ENCODE data around the gene PLXNA4.

PLXNA4 gene

DNA sequence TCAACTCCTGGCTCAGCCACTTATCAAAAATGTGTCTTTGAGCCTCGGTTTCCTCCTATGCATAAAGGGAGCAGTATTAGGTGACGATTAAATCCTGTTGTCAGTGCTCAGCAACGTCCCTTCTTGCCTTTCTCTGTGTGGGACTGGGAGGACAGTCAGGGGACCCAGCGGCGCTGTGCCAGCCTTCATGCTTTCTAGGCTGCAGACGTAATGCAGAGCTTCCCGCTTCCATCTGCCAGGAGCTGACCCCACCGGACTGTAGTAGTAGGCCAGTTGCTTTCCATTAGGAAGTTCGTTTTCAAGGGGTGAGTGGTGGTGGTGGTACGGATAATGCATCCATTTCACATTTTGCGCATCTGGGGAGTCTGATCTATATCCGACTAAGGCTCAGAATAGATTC lies 321.8 kb downstream of the PLXNA4 start:
- no peak for DNase-seq

DNA sequence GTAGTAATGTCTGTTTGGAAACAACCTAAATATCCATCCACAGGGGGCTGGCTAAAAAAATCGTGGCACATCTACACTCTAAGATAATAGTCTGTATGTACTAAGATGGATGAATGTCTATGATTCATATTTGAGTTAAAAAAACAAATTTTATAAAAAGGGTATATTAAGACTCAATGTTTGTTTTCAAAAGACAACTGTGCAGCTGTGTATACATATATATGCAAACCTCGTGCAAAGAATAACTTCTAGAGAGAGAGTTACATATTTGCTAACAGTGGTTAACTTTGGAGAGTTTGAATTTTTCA lies 323.5 kb downstream of the PLXNA4 start:
- no peak for DNase-seq

DNA sequence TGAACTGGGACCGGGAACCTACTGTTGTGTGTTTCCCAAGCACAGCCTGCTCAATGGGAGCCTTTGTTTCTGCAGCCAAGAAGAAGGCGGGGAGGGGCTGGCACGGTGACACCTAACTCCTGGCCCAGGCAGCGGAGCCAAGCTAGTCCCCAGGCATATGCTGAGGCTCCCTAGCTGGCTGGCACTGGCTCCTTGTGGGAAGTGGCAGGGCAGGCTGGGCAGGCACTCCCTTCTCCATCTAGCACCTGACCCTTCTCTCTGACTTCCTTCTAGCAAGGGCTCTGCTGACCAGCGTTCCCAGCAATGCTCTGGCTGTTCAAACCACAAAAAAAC lies 325.0 kb downstream of the PLXNA4 start:
- DNase-seq, result no peak

DNA sequence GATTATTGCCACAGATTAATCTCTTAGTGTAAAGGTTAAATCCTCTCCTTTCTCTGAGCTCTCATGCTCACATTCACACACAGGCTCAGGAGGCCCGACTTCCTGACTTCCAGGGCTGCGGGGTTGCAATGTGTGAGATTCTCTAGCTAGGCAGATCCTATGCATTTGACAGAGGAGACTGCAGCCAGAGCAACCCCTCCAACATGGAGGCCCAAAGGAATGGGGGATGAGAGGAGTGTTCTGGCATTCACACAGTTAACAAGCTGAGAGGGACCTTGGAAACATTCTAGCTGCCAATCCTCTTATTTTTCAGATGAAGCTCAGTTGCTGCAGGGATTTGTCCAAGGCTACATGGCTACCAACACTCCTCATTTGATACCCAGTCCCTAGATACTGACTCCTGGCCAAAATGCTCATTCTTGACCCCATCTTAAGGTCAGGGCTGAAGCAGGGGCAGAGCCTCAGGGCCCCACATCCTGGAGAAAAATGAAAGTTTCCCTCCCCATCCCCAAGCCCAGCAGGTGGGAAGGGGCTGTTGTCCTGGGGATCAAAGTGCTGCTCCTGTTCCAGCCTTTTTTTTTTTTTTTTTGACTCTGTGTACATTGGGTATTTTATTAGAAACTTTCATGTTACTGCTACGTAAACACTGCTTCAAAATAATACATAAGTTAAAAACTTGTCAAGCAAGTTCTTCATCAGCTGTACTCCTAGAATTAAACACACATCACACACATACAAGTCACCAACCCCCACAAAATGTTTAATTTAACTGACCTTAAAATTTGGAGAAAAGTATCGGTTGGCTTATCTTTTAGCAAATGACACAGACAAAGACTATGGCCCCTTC lies 325.6 kb downstream of the PLXNA4 start:
- DNase-seq, result no peak

DNA sequence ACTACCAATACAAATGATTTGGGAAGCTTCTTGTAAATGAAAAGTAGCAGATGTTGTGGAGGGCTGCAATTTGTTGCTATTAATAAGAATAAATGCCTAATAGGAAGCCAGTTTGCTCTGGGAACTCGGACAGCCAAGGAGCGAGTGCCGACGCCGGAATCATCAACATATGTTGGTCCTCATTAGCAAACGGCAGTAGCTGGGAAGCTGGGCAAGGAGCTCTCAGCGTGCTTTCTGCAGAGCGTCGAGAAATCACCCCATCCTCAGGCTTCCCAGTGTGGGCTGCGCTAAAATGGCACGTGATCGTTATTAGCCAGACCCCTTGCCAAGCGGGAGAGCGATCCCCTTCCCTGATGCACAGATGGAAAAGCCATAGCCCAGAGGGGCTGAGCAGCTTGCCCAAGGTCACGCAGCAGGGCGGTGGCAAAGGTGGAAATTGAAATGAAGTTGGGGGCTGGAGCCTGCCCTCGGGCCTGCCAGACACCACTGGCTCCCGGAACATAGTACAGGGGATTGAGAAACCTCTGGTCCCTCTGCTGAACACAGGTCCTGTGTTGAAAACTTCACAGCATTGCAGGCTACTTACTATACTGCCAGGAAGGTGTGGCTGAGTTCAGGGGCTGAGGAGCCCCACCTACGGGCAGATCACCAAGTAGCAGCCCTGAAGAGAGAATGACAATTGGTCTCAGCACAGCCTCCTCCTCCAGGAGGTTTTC lies 326.9 kb downstream of the PLXNA4 start:
- no peak for DNase-seq

DNA sequence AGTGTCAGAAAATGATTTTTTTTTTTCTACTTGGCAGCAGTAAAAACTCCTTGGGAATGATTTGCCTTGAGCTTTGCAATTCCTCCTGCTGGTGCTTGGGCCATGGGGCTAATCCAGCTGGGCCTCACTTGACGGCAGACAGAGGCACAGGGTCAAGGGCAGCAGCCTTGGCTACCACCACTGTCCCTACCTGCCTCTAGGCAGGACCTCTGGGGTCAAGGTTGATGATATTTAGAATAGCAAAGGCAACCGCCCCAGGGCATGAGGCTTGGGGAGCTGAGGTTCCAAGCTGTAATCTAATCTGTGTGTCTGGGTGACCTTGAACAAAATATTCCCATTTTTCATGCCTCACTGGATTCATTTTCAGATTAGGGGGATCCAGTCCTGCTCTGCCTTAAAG lies 327.4 kb downstream of the PLXNA4 start:
- DNase-seq, result no peak

DNA sequence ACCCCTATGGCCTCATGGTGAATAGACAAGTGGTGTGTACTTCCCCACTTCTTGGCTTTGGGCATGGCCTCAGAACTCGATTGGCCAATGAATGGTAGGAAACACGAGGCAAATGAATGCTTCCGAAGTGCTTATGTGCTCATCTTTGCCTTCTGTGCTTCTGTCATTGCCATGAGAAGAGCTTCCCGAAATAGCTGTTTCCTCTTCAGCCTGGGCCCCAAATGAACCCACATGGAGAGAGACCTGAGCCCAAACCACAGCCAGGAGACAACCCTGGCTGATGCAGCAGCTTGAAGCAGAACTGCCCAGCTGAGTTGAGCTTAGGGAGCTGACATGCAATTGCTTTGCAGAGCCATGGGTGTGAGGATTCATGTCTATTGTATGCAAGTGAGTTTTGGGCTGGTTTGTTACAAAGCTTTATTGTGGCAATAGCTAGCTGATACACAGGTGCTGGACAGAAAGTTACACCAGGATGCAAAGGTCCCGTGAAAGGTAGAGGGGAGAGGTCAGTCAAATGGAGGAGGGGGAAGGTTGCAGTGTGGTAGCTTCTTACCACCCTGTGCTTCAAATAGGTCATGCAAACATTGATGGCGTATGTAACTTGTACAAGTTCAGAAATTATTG lies 328.2 kb downstream of the PLXNA4 start:
- DNase-seq, result no peak

DNA sequence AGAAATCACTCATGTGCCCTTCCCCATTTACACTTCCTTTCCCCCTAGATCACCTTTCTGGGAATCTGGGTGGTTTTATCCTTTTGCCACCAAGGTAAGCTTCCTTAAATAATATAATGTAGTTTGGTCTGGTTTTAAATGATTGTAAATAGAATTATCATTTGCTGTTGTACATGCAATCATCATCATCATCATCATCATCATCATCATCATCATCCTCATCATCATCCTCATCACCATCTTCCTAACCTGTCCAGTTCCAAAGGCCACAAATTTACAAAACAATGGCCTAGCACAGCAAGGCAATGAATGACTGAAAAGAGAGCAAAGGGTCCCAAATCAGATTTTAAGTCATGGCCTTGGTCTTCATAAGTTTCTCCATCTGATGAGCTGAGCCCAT lies 329.7 kb downstream of the PLXNA4 start:
- DNase-seq, result no peak

DNA sequence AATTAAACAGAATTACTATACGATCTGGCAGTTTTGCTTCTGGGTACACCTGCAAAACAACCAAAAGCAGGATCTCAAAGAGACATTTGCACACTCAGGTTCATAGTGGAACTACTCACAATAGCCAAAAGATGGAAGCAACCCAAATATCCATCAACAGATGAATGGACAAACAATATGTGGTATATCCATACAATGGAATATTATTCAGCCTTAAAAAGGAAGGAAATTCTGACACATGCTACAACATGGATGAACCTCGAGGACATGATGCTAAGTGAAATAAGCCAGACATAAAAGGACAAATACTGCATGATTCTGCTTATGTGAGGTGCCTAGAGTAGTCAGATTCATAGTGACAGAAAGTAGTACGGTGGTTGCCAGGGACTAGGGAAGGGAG lies 330.7 kb downstream of the PLXNA4 start:
- DNase-seq, result no peak

DNA sequence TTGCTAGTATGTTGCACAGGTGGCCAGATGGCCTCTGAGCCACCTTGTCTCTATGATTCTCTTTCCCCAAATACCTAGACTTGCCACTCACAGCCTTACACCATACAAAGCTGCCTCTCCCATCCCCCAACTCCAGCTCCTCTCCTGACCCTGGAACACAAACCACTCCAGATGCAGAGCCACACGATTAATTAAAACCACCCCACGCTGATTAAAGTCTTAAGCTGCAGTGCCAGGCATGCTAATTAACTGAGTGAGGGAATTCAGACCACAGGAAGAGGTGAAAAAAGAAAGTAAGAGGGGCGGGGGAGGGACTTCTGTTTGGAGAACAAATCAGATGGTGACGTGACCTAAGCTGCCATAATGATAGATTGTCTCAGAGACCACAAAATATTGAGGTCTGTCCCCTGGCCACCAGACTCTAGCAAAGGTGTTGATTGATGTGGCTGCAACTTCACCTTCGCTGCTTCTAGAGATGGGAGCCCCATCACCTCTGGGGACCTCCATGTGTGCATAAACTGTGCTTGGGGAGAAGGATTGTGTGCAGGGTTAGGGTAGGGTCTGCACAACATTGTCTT lies 331.3 kb downstream of the PLXNA4 start:
- DNase-seq, result no peak

DNA sequence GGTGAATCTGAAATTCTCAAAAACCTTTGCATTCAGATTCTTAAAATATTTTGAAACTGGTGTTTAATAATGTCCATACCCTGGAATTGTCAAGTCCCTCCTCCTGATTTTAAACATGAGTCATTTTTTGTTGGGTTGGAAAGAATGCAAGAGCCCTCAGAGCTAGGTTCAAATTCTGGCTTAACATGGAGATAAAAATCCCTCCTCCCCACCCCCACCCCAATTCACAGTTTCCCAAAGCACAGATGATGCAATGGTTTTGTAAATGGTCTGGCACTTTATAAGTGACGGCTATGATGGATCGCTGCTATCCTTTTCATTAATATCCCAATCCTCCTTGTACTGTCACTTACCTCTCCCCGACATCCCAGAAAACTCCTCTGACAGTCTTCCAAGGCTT lies 332.8 kb downstream of the PLXNA4 start:
- no peak for DNase-seq

DNA sequence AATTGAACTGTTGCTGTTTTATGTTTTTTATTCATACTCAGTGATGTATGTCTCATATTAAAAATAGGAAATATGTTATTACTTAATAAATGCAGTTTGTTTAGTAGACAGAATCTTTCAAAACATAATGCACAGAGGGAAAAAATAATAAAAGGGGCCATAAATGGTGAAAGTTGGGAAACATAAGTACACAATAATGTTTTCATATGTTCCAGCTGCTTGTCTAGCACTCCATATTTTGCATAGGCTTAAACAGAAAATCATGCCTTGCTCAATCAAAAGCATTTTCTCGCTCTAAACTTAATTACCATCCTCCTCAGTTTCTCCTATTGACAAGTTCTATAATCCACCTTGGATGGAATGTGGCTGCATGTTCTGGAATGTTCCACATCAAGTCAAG lies 333.2 kb downstream of the PLXNA4 start:
- no peak for DNase-seq

DNA sequence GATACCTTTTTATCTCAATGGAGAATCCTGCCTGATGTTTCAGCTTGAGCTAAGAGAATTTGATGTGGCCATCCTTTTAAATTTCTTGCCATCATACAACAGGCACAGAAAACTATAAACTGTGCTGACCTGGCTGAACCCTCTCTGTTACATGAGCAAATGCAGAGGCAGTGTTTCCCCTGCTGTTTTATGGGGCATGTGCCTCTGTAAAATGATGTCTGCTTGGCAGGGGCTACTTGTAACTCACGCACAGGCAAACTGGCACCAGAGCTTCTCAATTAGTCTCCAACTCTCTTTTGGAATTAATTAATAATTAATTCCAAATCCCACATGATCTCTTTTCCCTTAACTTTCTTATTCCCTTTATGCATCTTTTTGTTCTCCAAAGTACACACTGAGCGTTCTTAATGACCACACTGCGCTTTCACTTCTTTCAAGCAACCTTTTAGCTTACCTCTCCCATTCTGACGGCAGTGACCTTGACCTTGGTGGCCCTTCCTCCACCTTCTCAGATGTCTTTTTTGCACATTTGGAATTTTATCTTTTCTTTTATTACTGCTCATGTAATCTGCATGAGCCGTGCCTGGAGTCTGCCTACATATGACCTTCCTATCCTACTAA lies 334.0 kb downstream of the PLXNA4 start:
- DNase-seq, result no peak

DNA sequence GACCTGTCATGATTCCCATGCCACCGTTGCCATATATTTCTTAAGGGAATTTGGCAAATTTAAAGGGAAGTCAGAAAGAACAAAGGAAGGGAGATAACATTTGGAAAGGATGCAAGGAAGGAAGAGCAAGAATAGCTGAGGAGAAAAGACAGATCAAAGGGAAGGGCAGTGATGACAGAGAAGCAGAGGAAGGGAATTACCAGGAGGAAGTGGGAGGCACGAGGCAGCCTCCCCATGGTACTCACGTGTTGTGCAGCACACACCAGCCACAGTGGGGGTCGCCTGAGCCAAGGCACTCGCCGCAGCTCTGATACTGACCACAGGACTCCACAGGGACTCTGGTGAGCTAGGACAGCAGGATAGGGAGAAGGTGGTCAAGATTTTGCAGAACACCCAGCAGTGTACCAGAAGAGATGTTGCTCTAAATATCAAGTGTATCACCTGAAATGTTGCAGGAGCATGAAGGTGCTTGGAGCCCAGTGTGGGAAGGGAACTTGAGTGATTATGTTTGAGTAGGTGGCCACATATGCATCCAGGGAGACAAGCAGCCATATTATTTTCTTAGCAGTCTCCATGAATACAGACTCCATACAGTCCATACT lies 335.3 kb downstream of the PLXNA4 start:
- DNase-seq, result no peak

DNA sequence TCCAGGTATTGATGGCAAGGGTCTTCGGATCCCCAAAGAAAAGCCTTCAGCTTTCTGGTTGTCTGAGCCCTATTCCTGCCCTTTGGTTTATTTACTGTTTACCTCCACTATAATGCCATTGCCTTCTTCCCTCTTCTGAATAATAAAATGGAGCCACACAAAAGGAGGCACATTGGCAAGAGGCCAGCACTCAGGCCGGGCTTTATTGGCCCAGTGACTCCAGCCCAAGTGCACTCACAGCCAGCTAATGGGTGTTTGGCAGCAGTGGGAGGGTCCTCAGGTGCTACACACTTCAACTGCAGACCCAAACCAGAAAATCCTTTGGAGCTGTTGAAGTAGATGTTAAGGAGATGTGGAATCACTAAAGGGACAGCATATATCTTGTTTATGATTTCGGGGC lies 336.0 kb downstream of the PLXNA4 start:
- no peak for DNase-seq

DNA sequence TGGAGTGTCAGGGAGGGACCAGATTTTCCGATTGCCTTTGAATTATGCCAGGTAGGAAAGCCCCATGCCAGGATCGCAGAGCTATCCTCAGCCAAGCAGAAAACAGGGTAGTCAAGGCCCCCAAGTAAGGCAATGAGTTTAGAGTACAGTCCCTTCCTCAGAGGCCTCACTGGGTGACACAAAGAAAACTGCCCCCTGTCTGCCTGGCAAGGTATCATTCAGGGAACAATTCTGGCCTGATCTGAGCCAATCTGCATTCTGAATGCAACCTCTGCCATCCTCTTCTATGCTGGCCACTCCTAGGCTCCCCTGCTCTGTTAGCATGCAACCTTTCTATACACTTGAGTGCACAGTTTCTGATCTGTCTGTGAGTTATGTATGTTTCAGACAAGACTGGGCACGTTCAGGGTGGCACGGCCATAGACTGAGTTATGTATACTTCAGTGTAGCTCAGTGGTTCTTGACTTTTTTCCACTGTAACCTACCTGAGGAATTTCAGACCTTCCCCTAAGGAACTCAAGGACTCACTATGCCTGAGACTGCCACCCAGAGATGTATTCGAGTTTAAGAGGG lies 336.8 kb downstream of the PLXNA4 start:
- no peak for DNase-seq

DNA sequence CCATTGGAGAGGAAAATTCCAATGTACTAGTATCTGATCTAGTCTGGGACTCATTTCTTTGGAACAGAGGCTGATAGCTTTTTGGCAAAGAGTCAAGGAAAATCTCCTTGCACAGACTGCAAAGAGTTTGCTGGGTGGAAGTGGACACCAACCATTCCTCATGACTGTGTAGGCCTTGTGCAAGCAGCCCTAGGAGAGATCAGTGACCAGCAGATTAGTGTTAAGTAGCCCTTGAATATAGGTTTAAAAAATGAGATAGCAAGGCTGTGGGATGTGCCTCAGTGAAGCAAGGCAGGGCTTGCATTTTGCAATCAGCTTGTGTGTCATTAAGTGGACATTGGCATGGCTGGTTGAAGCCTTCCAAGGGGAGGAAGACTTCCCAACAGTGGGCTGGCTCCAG lies 341.6 kb downstream of the PLXNA4 start:
- DNase-seq, result no peak

DNA sequence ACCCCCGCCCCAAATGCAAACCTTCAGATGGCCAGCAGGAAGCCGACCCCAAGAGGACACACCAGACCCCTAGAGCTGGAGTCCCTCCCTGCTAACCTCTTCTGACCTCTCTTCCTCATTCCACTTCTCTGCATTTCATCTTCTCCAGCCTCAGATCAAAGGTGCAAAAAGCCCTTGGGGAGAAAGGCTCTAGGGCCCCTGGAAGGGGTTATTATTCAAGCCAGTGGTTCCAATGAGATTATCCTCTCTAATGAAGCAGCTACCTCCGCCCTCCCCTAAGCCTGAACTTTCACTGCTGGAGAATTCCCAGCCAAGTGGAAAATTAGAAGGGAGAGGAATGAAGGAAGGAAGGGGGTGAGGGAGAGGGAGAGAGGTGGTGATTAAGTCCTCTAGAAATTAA lies 343.9 kb downstream of the PLXNA4 start:
- DNase-seq, result no peak

DNA sequence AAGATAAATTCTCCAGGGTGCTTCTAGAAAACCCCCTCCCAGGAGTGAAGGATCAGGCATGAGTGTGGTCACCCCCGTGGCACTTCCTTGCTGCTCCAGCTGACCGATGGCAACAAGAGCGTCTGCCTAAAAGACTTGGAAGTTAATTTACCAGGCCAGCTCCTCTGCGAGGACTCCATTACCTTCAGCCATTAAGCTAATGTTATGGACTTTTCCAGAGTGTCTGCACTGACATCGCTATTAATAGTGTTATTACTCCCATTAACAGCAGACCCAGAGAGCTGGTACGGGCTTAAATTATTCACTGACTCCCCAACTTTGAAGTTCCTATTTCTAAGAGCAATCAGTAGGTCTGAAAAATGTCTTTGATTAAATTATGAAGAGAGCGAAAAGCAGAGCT lies 345.8 kb downstream of the PLXNA4 start:
- no peak for DNase-seq

DNA sequence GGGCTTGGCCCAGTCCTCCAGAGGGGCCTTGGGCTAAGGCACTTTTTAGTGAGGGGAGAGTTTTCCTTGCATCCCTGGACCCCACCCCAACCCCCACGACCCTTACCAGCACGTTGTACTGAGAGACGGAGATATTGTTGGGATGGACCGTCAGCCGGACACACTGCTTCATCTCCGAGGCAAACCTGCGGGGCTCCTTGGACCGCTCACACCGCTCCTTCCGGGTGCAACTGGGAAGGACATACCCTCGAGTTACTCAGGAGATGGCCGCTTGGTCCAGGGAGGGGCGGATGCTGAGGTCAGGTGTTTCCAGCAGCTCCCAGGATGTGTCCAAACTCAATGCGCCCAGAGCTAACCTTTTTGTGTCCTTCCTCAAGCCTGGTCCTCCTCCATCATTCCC lies 348.0 kb downstream of the PLXNA4 start:
- no peak for DNase-seq

DNA sequence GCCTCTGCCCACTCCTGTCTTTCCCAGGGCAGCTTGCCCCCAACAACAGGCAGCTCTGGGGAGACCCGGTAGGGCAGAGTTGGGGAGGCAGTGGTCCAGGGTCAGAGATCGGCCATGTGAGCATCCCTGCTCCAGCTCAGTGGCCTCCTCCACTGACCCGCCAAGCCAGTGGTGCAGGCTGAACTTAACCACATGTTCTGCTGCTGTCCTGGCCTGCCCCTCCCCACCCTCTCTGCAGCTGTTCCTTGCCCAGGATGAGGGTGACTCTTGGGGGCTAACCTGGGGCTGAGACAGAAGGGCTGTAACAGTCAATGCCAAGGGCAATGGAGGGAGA lies 349.3 kb downstream of the PLXNA4 start:
- DNase-seq, result no peak

DNA sequence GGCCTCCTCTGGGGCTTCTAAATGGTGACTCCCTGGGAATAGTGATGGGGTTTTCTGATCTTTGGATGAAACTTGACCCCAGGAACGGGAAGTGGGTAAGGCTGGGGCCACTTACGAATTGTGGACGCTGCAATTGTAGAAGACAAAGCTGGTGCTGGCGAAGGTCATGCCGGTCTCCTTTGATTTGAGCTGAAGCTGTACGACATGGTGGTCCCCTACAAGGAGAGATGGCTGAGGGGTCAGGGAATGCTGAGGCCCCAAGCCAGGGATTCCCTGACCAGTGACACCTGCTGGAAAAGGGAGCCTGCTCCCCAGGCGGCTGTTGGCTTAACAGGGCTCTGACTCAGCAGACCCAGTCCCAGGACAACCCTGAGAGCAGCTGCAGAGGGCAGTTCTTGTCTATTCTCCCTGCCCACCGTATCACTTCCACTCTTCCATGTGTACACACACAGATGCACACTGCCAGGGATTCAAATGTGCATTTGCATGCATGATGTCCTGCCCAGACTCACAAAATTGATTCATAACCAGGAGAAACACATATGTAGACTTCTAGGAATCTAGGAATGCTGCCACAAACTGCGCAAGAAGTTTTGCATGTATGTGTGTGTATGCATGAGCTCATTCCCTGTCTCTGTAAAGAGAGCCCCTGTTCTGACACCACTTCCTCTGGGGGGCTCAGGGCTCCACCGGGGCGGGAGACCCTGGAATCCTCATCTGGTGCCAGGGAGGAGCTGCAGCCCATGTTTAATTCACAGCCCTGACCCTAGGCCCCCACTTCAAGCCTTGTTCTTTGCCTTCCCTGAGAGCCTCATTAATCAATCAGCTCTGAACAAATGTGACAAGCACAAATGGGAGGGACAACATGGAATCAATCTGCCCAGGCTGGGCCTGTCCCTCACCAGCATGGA lies 350.0 kb downstream of the PLXNA4 start:
- no peak for DNase-seq

All from T-helper 1 cell (primary cell).